GM21619 (cell line): ENCODE results near the gene ATAD1.
"Not testable (repeated sequence)": the region's sequence is repeated elsewhere in the genome, so short reads cannot be mapped to it uniquely, and the experiment has no call there.

Source experiments
- ATAC-seq: cut with Tn5 transposase; IDR thresholded peaks from one replicate; pipeline ENCODE4 v1.9.1; 2021; ENCODE audit not compliant: unreplicated experiment

Gene ATAD1

GRCh38 chr10:87846711-87847110 is 28.7 kb upstream of the ATAD1 start:
- ATAC-seq: not testable (repeated sequence)

GRCh38 chr10:87846023-87846422 is 28.0 kb upstream of the ATAD1 start:
- no peak for ATAC-seq

- ATAC-seq: no peak
These were observed 27.6 kb upstream of the ATAD1 start for GRCh38 chr10:87845624-87845998.

- ATAC-seq: no peak
These were observed 27.0 kb upstream of the ATAD1 start for GRCh38 chr10:87844837-87845623.

GRCh38 chr10:87843714-87844113 is 25.7 kb upstream of the ATAD1 start:
- ATAC-seq: no peak

GRCh38 chr10:87842776-87843497 is 24.9 kb upstream of the ATAD1 start:
- no peak for ATAC-seq

GRCh38 chr10:87842220-87842641 is 24.2 kb upstream of the ATAD1 start:
- ATAC-seq: no peak

- ATAC-seq: no peak
These were observed 23.2 kb upstream of the ATAD1 start for GRCh38 chr10:87841186-87841585.

- no peak for ATAC-seq
These were observed 20.6 kb upstream of the ATAD1 start for GRCh38 chr10:87838650-87839049.

GRCh38 chr10:87837445-87837844 is 19.4 kb upstream of the ATAD1 start:
- no peak for ATAC-seq

GRCh38 chr10:87836098-87836497 is 18.1 kb upstream of the ATAD1 start:
- no peak for ATAC-seq

GRCh38 chr10:87829986-87830729 is 12.1 kb upstream of the ATAD1 start:
- no peak for ATAC-seq

GRCh38 chr10:87829051-87829450 is 11.0 kb upstream of the ATAD1 start:
- ATAC-seq: not testable (repeated sequence)

GRCh38 chr10:87827681-87828080 is 9.7 kb upstream of the ATAD1 start:
- ATAC-seq: no peak

GRCh38 chr10:87826653-87827052 is 8.6 kb upstream of the ATAD1 start:
- ATAC-seq: no peak

- ATAC-seq: no peak
These were observed 1.2 kb upstream of the ATAD1 start for GRCh38 chr10:87819289-87819585.

GRCh38 chr10:87818505-87819288 is 671 bp upstream of the ATAD1 start:
- peak; percentile 52 for ATAC-seq

GRCh38 chr10:87816898-87817608 is 973 bp downstream of the ATAD1 start:
- ATAC-seq: no peak

GRCh38 chr10:87816163-87816897 is 1.7 kb downstream of the ATAD1 start:
- ATAC-seq: no peak
